Stimulated activated CD4-positive, alpha-beta T cell treated with anti-CD3 and anti-CD28 coated beads, Interleukin-1b, Interleukin-23, amount 100 ng/mL, for 24 hours (primary cell): Measurements from ENCODE around the gene CPNE5.
"Not testable (repeated sequence)": the region's sequence is repeated elsewhere in the genome, so short reads cannot be mapped to it uniquely, and the experiment has no call there.

Experiments used
- DNase-seq, 4 experiments: peaks; one replicate each; pipeline ENCODE4 v3.0.0-alpha.2; 2020; ENCODE audit warnings: low read depth in 4 of 4, low spot score in 1 of 4

The CPNE5 gene

DNA sequence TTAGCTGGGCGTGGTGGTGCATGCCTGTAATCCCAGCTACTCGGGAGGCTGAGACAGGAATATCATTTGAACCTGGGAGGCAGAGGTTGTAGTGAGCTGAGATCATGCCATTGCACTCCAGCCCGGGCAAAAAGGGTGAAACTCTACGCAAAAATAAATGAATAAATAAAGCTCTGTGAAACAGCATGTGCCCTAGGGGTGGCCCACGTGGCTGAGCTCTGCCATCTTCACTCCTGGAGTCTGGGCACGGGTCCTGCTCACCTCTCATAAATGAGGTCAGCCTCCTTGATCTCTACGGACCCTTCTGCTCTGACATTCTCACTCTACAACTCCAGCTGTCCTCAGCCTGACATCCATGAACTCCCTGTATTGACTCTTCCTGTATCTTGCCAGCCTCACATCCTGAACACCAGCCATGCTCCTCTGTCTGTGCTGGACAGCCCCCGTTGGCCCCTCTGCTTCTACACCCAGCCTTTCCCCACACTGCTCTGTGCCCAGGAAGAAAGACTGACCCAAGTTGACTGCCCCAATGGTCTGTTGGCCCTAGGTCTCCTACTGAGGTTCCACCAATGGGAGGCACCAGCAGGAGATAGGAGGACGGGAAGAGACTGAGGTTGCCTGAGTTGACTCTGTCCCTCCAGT is 21.9 kb downstream of the CPNE5 start:
- no peak for DNase-seq

DNA sequence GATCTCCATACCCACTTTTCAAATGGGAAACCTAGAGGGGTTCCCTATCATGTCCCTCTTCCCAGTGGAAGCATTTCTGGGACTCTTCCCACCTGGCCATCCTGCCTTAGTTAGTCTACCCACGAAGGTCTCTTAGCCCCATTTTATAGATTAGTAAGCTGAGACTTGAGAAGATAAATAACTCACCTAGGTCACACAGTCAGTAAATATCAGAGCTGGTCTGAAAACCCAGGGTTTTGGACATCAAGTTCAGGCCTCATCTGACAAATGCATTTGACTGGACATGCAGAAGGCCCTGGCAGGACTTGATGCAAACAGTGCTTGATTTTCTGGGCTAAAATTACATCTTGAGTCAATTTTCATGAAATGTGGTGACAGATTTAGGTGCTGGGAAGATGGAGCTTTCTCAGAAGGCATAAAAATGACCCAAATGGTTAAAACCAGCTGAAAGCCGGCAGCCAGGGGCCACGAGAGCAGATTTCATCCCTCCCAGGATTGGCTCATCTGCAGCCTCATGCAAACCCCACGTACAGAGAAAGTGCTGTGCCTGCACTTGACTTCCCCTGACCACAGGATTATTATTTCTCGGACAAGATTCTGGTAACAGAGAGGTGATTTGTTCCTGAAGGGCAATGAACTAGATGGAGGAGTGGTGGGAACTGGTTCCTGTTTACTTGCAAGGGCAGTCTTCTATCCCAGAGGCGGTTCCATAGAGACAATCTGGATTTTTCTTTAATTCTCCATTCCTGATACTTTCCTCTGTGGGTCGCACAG is 23.1 kb downstream of the CPNE5 start:
- DNase-seq, result no peak

DNA sequence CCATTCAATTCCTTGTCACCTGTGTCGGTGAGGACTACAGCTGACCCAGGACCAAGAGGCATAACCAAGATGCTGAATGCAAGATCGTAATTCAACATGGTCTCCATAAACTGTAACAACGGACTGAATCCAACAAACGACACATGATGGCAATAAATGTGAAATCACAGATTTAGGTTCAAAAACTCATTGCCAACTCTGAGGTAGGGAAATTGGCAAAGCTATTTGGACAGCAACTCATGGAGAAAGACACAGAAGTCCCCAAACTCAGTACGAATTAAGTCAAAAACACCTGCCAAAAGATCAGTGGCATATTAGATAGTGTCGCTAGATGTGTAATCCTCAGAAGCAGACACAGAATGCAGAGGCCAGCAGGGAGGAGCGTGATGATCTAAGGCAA is 25.0 kb downstream of the CPNE5 start:
- no peak for DNase-seq

DNA sequence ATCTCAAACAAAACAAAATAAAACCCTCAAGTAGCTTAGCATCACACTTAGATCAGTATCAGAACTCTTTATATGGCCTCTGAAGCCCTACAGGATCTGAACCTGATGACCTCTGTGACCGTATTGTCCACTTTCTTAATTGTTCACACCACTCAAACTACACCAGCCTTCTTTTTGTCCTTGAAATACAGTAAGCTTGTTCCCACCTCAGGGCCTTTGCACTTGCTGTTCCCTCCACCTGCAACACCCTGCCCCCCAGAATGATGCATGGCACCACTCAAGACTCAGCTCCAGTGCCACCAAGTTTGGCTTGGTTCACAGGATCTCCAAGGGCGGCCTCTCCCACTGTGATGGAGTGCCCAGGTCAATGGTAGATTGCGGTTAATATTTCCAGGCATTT is 25.7 kb downstream of the CPNE5 start:
- no peak for DNase-seq

DNA sequence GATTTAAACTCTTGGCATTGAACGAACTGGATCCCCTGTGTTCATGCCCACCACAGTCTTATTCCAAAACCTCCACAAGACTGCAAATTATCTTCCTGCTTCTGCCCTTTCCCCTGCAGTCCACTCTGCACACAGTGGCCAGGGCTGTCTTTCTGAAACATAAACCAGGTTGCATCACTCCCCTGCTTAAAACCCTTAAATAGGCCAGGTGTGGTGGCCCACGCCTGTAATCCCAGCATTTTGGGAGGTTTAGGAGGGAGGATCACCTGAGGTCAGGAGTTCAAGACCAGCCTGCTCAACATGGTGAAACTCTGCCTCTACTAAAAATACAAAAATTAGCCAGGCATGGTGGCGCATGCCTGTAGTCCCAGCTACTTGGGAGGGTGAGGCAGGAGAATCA is 26.2 kb downstream of the CPNE5 start:
- DNase-seq, result not testable (repeated sequence)

DNA sequence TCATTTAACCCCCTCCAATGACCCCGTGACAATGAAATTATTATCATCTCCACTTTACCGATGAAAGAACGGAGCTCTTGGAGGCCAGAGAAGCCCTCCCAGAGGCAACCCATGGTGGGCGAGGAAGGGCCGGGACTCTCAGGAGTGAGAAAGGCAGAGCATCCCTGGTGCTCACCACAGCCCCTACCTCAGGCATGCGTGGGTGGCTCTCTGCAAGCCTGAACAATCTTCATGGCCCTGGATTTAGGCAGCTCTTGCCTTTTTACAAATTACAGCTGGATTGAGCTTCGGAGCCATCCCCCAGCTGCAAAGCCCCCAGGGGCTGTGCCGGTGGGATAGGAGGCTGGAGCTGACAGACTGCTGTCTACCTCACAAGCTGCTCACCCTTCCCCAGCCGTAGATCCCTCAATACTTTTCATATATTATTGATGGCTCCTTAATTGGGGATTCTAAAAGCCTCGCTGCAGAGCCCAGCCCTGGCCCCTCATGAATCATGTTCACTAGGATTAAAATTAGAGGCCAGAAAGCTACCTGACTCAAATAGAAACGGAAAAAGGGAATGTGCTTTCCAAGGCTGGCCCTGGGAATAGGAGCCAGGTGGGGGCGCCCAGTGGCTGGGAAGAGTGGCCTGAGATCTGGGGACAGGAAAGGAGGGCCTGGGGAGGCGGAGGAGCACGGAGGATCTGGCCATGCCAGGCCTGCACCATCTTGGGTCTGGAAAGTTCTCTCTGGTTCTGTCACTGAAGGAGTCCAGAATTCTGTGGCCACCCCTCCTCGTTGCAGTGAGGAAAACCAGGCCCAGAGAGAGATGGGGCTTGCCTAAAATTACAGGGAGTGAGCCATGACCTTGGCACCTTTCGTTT is 29.1 kb downstream of the CPNE5 start:
- no peak for DNase-seq

DNA sequence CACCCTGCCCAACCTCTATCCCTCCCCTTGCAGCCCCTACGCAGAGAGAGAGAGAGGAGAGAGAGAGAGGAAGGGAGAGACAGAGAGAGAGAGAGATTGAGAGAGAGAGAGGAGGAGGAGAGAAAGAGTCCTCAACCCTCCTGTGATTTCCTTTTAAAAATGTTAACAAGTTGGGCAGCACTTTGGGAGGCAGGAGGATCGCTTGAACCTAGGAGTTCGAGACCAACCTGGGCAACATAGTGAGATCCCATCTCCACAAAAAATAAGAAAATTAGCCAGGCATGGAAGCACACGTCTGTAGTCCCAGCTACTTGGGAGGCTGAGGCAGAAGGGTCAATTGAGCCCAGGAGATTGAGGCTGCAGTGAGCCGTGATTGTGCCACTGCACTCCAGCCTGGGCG is 30.1 kb downstream of the CPNE5 start:
- no peak for DNase-seq

DNA sequence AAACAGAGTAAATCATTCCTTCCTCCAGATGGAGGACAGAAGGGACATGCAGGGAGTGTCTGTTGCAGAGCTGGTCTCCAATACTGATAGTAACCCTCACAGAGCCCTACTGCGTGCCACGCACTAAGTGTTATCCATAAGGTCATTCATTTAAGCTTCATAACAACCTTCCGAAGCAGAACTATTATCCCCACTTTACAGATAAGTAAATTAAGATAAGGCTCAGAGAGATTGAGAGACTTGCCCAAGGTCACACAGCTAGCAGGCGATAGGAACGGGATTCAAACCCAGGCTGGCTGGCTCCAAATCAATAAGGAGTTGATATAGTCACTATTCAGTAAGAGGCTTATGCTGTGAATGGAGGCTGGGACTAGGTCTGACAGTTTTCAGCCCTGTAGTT is 30.6 kb downstream of the CPNE5 start:
- DNase-seq, result no peak

DNA sequence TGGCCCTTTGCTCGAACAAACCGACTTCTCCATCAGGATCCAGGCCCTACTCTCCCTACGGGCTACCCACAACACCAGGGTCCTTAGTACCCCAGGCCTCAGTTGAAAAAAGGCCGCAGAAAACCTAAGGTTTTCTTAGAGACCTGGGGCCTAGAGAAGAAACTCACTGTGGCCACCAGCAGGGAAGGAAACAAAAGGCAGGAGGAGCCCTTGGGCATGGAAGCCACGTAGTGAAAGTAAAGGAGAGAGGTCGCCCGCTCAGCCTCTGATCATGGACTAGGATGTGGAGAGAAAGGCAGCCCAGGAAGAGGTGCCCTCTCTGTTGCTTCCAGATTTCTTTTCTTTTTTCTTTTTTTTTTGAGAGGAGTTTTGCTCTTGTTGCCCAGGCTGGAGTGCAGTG is 31.5 kb downstream of the CPNE5 start:
- DNase-seq, result no peak

DNA sequence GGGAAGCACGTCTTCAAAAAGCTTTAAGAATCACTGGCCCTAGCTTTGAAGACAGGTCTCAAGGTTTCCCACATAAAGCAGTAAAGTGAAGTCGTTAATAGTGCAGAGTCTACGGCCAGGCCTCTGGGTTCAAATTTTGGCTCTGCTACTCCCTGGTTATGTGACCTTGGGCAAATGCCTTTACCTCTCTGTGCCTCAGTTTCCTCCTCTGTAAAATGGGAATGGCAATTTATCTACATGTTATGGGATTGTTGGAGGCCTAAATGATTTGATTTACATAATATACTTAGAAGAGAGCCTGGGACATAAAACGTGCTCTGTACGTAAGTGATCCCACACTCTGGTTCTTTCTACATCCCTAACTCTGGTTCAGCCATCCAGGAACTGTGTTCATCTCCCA is 32.1 kb downstream of the CPNE5 start:
- DNase-seq, result no peak

DNA sequence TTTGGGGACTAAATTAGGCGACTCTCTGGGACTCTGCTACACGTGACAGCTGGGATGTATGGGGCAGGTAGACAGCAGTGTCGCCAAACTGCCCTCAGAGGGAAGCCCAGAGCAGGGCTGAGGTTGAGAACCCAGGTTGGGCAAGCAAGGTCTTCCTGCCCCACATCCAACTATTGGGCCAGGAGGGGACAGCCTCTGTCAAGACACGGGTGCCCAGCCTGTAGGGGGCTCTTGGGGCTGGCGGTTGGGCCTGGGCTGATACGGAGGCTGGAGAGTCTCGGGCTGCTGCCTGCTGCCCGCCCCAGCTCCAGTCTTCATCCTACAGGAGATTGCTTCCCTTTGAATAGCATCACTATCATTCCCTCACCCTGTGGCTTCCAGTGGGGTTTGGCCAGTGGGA is 33.3 kb downstream of the CPNE5 start:
- DNase-seq, result no peak

DNA sequence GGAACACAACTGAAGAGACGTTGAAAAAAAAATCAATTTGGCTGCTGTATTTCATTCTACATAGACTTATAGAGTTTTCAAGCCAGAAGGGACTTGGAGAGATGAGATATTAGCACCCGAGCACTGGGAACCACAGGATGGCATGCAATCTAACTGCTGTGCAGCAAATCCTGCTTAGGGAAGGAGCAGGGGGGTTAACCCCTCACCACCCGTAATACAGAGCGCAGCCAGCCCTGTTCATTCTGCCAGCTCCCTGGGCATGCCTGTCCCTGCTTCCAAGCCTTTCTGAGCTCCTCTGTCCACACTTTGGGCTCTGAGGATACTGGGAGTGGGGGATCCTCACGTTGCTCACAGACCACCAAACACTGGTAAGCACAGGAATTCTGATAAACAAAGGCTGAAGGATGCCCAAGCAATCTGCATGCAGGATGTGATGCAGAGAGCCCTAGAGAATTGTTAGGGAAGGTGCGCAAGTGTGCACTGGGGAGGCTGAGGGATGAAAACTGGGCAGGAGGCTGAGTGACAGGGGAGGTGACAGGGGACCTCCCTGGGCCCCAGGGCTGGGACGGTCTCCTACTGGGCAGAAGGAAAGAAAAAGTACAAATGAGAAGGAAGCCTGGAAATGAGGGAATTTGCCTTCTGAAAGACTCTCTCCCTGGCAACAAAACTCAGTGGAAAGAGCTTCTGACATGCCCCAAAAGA is 34.0 kb downstream of the CPNE5 start:
- no peak for DNase-seq

DNA sequence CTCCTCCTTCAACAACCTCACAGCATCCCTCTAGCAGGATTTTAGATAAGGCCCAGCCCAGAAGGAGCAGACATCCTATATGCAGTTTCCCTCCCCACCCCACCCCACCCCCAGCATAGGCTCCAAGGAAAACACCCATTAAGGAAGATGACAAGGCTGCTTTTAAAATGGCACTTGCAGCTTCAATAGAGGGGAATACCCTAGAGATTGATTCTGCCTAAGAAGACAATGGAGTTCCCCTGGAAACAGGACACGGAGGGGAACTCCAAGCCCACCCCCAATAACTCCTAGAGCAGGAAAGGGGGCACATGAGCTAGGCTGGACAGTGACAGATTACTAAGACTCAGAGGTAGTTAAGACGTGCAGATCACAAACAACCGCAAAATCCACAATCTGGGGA is 34.7 kb downstream of the CPNE5 start:
- no peak for DNase-seq

DNA sequence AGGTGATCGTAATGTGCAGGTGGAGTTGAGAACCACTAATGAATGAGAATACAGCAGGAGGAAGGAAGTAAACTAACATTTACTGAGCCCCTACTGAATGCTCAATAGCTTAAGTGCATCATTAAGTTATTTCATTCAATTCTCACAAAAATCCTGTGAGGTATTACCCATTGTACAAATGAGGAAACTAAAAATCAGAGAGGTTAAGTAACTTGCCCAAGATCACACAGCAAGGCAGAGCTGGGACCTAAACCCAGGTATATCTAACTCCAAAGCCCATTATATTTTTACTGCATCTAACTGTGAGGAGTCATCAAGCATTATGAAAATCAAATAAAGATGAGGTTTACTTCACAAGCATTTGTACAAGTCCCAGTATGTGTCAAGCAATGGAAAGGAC is 35.3 kb downstream of the CPNE5 start:
- no peak for DNase-seq

DNA sequence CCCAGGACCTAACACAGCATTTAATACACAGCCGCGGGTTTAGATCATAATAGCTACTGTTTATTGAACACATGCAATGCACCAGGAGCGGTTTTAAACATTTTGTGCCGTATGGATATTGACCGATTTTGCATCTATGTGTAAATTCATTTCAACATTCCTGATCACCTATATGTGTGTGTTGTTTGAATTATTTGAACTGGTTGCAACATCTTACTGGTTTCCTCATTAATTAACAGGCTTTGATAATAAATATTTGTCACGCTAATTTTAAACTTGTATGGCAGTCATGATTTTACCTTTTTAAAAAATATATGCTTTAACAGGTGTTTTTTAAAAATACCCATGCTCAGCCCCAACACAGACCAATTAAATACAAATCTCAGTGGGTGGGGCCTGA is 35.8 kb downstream of the CPNE5 start:
- no peak for DNase-seq

DNA sequence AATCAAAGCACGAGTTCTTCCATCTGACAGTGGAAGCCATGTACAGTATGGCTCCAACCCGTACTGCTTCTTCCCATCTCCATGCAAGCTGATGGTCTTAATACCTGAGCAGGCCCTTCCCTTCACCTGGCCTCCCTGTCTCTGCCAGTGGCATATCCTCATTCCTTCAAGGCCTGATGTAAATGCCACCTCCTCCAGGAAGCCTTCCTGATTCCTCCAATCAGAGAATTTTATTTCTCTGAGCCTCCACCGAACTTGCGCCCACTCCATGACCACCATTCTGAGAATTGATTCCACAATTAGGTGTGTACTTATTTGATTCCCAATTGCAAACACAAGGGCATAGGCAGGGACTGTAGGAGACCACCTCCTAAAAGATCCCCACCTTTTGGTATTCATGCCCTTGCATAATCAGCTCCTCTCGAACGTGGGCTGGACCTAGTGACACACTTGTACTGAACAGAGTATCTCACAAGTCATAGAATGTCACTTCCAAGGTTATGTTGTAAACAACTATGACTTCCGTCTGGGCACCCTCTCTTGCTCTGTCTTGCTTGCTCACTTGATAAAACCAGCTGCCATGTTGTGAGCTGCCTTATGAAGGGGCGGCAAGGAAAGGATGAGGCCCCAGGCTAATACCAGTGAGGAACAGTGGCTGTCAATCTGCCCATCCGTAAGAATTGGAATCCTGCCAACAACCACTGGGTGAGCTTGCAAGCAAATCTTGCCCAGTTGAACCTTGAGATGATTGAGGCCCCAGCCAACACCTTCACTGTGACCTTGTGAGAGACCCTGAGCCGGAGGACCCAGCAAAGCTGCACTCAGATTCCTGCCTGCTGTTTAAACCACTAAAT is 38.8 kb downstream of the CPNE5 start:
- no peak for DNase-seq

DNA sequence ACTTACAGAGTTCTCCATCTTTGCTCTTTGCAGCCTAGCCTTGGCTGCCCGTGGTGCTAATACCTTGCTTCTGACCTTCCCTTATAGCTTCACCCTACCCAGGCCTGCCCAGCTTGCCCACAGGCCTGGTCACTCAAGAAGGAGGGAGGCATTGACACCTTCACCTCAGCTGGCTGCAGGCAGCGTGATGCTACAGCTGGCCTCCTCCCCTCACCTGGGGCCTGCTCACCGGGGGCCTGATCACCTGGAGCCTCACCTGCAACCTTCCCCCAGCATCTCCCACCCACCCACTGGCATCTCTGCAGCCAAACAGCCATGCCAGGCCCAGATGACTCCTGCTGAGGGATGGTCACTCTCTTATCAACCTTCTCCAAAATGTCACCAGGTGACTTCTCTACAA is 40.4 kb downstream of the CPNE5 start:
- DNase-seq, result no peak

DNA sequence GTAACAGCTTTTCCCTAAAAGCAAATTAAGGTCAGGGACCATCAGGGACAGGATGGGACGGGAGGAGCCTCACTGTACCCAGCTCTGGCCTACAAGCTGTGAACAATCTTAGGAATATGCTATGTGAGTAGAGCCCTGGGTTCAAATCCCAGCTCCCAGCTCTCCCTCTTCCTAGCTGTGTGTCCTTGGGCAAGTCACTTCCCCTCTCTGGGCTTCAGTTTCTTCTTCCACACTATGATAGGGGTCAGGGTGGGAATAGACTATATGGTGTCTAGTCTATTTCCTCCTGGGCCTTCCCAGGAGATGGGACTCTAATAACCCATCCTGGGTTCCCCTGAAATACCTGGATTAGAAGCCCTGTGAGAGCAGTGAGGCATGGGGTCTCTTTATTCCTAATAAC is 41.6 kb downstream of the CPNE5 start:
- DNase-seq, result no peak

DNA sequence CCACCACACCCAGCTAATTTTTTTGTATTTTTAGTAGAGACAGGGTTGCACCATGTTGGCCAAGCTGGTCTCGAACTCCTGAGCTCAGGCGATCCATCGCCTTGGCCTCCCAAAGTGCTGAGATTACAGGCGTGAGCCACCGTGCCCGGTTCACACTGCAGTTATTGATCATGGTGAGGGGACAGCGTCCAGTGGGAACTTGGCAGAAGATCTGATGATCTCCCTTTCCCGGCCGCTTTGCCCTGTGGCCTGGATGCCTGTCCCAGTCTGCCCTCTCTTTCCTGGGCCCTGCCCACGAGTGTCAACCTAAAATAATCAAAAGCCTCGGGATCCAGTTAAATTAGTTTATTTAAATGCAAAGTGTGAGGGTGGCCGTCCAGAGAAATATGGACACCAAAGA is 42.2 kb downstream of the CPNE5 start:
- DNase-seq, result no peak

DNA sequence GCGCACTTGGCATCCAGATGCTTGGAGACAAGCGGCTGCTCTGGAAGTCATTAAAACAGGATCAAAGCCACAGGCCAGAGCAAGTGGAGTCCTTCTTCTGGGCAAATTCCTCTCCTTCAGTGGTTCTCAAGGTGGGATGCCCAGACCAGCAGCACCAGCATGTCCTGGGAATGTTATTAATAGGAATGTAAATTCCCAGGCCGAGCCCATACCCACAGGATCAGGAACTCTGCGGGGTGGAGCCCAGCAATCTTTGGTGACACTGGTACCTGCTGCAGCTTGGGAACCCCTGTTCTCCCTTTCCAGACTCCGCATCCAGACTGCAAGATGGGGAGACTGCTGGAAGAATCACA is 44.6 kb downstream of the CPNE5 start:
- DNase-seq, result no peak
